ENCODE data around the gene TOM1.
A peak's percentile ranks its signal among the peaks of the same experiment; 100 is the strongest.

- TF ChIP-seq CTCF (IDR thresholded peaks at IDR 0.05) (peak in 2 of 6 experiments; percentile 9 to 19), POLR2A (IDR thresholded peaks at IDR 0.05) (peak in 1 of 4 donors; percentile 44), POLR2AphosphoS5 (IDR thresholded peaks at IDR 0.05) (peak; percentile 63 to 66)
Observed at GRCh38 chr22:35257321-35258190, 42.1 kb upstream of the TOM1 start, which contains the start of gene HMGXB4.

All from upper lobe of left lung (tissue), 4 donors.